ENCODE measurements around the gene LLCFC1. TPM values are rescaled to one million over a fixed set of nuclear protein-coding genes. Genes with fewer than 3 reads are reported as not detected.

Gene LLCFC1
- polyA plus RNA-seq, 1 donor from 2014 or later, result not detected

DNA sequence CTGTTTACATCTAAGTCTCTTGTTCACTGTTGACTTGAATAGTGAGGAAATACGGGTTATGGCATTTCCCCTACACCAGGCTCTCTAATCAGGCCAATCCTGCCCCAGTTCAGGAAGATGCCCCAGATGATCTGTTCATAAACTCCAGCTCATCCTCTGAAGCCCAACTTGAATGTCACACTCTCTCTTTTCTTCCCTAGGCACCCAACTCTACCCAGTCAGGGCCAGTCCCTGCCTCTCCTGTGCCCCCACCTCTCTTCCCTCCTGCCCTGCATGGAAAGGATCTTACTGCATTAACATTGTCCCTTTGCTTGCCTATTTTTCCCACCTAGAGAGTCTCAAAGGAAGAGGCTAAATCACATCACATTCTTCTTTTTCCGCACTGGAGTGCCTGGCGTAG is 43.1 kb upstream of the LLCFC1 start:
- H3K27me3 ChIP-seq (ENCODE audit: insufficient read depth, low read depth, low read length), result no peaks in the 10 kb centered on the region
- no peaks in the 10 kb centered on the region for H3K9me3 ChIP-seq (ENCODE audit: low read length)
- no peak overlapping the region for H3K27ac ChIP-seq (ENCODE audit: low read length)
- no peak overlapping the region for H3K9ac ChIP-seq (ENCODE audit: low read length)
- no peaks in the 10 kb centered on the region for H3K36me3 ChIP-seq (ENCODE audit: insufficient read depth, low read length)
- no peak overlapping the region for H2AFZ ChIP-seq (ENCODE audit: low read depth, low read length)
- no peaks in the 10 kb centered on the region for H3K79me2 ChIP-seq (replicated peaks; ENCODE audit: insufficient read depth, low read length)
- no peak overlapping the region for H3K4me3 ChIP-seq (ENCODE audit: low read length)
- H4K20me1 ChIP-seq (ENCODE audit: insufficient read depth), result no peaks in the 10 kb centered on the region
- no peak overlapping the region for H3K4me2 ChIP-seq (ENCODE audit: low read length)
- no peak for TF ChIP-seq MXI1 (conservative IDR thresholded peaks at IDR 0.05; ENCODE audit: poor library complexity, severe bottlenecking)
- TF ChIP-seq EP300 (conservative IDR thresholded peaks at IDR 0.05; ENCODE audit: poor library complexity, severe bottlenecking), result no peak
- TF ChIP-seq, protein P1, sequence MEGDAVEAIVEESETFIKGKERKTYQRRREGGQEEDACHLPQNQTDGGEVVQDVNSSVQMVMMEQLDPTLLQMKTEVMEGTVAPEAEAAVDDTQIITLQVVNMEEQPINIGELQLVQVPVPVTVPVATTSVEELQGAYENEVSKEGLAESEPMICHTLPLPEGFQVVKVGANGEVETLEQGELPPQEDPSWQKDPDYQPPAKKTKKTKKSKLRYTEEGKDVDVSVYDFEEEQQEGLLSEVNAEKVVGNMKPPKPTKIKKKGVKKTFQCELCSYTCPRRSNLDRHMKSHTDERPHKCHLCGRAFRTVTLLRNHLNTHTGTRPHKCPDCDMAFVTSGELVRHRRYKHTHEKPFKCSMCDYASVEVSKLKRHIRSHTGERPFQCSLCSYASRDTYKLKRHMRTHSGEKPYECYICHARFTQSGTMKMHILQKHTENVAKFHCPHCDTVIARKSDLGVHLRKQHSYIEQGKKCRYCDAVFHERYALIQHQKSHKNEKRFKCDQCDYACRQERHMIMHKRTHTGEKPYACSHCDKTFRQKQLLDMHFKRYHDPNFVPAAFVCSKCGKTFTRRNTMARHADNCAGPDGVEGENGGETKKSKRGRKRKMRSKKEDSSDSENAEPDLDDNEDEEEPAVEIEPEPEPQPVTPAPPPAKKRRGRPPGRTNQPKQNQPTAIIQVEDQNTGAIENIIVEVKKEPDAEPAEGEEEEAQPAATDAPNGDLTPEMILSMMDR (IDR thresholded peaks at IDR 0.05; ENCODE audit: poor library complexity, severe bottlenecking), result no peak
- H3K9me2 ChIP-seq (ENCODE audit: insufficient read depth, low read length), result no peaks in the 10 kb centered on the region
- H3F3A ChIP-seq (ENCODE audit: insufficient read depth, low read length, poor library complexity, severe bottlenecking), result no peaks in the 10 kb centered on the region

DNA sequence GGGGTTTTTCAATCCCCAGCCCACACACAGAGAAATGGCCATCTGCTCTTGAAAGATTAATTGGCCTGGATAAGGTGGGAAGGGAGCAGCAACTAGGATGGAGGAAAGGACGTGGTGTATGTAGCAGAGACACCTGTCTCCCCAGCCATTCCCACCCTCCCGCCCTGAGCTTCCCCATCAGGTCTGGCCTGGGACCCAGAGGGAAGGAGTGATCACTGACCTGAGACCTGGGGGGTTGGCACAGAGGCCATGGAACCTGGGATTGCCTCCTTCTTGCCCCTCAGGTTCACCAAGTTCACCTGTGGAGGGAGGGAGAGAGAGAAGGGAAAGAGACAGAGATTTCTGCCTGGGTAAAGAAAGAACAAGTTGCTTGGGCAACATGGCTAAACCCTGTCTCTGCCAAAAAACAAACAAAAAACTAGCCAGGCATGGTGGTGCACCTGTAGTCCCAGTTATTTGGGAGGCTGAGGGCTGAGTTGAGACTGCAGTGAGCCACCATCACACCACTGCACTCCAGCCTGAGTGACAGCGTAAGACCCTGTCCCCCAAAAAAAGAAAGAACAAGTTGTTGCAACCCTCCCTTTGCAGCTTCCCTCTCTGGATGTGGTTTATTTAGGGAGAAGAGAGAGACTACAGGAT is 42.4 kb upstream of the LLCFC1 start:
- Histone ChIP-seq H3F3A (ENCODE audit: insufficient read depth, low read length, poor library complexity, severe bottlenecking) (no peaks in the 10 kb centered on the region), H3K36me3 (ENCODE audit: insufficient read depth, low read length) (no peaks in the 10 kb centered on the region), H3K4me3 (ENCODE audit: low read length) (no peak overlapping the region), H3K27ac (ENCODE audit: low read length) (no peak overlapping the region), H3K4me2 (ENCODE audit: low read length) (no peak overlapping the region), H3K79me2 (replicated peaks; ENCODE audit: insufficient read depth, low read length) (no peaks in the 10 kb centered on the region), H3K9ac (ENCODE audit: low read length) (no peak overlapping the region), H4K20me1 (ENCODE audit: insufficient read depth) (no peaks in the 10 kb centered on the region), H3K9me3 (ENCODE audit: low read length) (no peaks in the 10 kb centered on the region), H2AFZ (ENCODE audit: low read depth, low read length) (no peak overlapping the region), H3K9me2 (ENCODE audit: insufficient read depth, low read length) (no peaks in the 10 kb centered on the region), H3K27me3 (ENCODE audit: insufficient read depth, low read depth, low read length) (no peaks in the 10 kb centered on the region)
- TF ChIP-seq SMC3 (conservative IDR thresholded peaks at IDR 0.05; ENCODE audit: poor library complexity) (no peak), MXI1 (conservative IDR thresholded peaks at IDR 0.05; ENCODE audit: poor library complexity, severe bottlenecking) (no peak), RAD21 (conservative IDR thresholded peaks at IDR 0.05) (no peak), POLR2AphosphoS5 (IDR thresholded peaks at IDR 0.05) (no peak), EP300 (conservative IDR thresholded peaks at IDR 0.05; ENCODE audit: poor library complexity, severe bottlenecking) (no peak), EZH2 (IDR thresholded peaks at IDR 0.05; ENCODE audit: borderline replicate concordance, insufficient read depth, low read length, poor library complexity, severe bottlenecking) (no peak), TAF1 (IDR thresholded peaks at IDR 0.05; ENCODE audit: low read depth) (no peak)
- TF ChIP-seq, protein P2, sequence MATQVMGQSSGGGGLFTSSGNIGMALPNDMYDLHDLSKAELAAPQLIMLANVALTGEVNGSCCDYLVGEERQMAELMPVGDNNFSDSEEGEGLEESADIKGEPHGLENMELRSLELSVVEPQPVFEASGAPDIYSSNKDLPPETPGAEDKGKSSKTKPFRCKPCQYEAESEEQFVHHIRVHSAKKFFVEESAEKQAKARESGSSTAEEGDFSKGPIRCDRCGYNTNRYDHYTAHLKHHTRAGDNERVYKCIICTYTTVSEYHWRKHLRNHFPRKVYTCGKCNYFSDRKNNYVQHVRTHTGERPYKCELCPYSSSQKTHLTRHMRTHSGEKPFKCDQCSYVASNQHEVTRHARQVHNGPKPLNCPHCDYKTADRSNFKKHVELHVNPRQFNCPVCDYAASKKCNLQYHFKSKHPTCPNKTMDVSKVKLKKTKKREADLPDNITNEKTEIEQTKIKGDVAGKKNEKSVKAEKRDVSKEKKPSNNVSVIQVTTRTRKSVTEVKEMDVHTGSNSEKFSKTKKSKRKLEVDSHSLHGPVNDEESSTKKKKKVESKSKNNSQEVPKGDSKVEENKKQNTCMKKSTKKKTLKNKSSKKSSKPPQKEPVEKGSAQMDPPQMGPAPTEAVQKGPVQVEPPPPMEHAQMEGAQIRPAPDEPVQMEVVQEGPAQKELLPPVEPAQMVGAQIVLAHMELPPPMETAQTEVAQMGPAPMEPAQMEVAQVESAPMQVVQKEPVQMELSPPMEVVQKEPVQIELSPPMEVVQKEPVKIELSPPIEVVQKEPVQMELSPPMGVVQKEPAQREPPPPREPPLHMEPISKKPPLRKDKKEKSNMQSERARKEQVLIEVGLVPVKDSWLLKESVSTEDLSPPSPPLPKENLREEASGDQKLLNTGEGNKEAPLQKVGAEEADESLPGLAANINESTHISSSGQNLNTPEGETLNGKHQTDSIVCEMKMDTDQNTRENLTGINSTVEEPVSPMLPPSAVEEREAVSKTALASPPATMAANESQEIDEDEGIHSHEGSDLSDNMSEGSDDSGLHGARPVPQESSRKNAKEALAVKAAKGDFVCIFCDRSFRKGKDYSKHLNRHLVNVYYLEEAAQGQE (IDR thresholded peaks at IDR 0.05; ENCODE audit: borderline replicate concordance), result no peak
- TF ChIP-seq, protein P1 (IDR thresholded peaks at IDR 0.05; ENCODE audit: poor library complexity, severe bottlenecking), result no peak
